ENCODE data around the gene HS6ST2. TPM values are rescaled to one million over a fixed set of nuclear protein-coding genes. Genes with fewer than 3 reads are reported as not detected.
A peak's percentile ranks its signal among the peaks of the same experiment; 100 is the strongest.

The HS6ST2 gene
- total and polyA plus RNA-seq, 2 donors from 2014 or later = 2.0 to 11.9 TPM

GRCh38 chrX:132842460-132843238 is 115.8 kb downstream of the HS6ST2 start:
- no peaks in the 10 kb centered on the region for H3K4me1 ChIP-seq (ENCODE audit: control insufficient read depth in 2 of 3, insufficient read depth in 2 of 3, low read depth in 1 of 3, low read length in 3 of 3)
- H3K36me3 ChIP-seq (ENCODE audit: control insufficient read depth in 2 of 3, insufficient read depth in 3 of 3, low read length in 3 of 3) = no peaks in the 10 kb centered on the region
- no peak overlapping the region for H3K4me3 ChIP-seq (ENCODE audit: low read length in 3 of 3)
- no peaks in the 10 kb centered on the region for H3K9me3 ChIP-seq (ENCODE audit: control insufficient read depth in 2 of 3, insufficient read depth in 1 of 3, low read length in 3 of 3)
- intact Hi-C loops (cut with DNase I) = no loop called here
- no peak overlapping the region for H3K9ac ChIP-seq (ENCODE audit: low read length in 3 of 3)
- no peak for TF ChIP-seq CTCF (IDR thresholded peaks at IDR 0.05; ENCODE audit: borderline replicate concordance, extremely low read depth, insufficient read depth)
- peaks cover 2% of the 10 kb centered on the region for H3K27me3 ChIP-seq (ENCODE audit: control insufficient read depth, insufficient read depth, low read length)
- no peak overlapping the region for H3K27ac ChIP-seq (ENCODE audit: low read depth in 2 of 2, low read length in 2 of 2)
- no peak for DNase-seq
- peak; percentile 70 for FAIRE-seq

- H3K9ac ChIP-seq (ENCODE audit: low read length in 3 of 3) = no peak overlapping the region
- H3K27me3 ChIP-seq (ENCODE audit: control insufficient read depth, insufficient read depth, low read length) = peaks cover 5% of the 10 kb centered on the region
- no peaks in the 10 kb centered on the region for H3K4me1 ChIP-seq (ENCODE audit: control insufficient read depth in 2 of 3, insufficient read depth in 2 of 3, low read depth in 1 of 3, low read length in 3 of 3)
- no peaks in the 10 kb centered on the region for H3K36me3 ChIP-seq (ENCODE audit: control insufficient read depth in 2 of 3, insufficient read depth in 3 of 3, low read length in 3 of 3)
- no peaks in the 10 kb centered on the region for H3K9me3 ChIP-seq (ENCODE audit: control insufficient read depth in 2 of 3, insufficient read depth in 1 of 3, low read length in 3 of 3)
- intact Hi-C loops (cut with DNase I) = no loop called here
- DNase-seq = no peak
- no peak overlapping the region for H3K4me3 ChIP-seq (ENCODE audit: low read length in 3 of 3)
- no peak overlapping the region for H3K27ac ChIP-seq (ENCODE audit: low read depth in 2 of 2, low read length in 2 of 2)
- no peak for FAIRE-seq
- TF ChIP-seq CTCF (IDR thresholded peaks at IDR 0.05; ENCODE audit: borderline replicate concordance, extremely low read depth, insufficient read depth) = no peak
Measured at GRCh38 chrX:132837967-132838366, 120.5 kb downstream of the HS6ST2 start.

- H3K9me3 ChIP-seq (ENCODE audit: control insufficient read depth in 2 of 3, insufficient read depth in 1 of 3, low read length in 3 of 3) = no peaks in the 10 kb centered on the region
- H3K36me3 ChIP-seq (ENCODE audit: control insufficient read depth in 2 of 3, insufficient read depth in 3 of 3, low read length in 3 of 3) = no peaks in the 10 kb centered on the region
- DNase-seq (peak in 1 of 5 donors; percentile 39), FAIRE-seq (no peak)
- H3K4me3 ChIP-seq (ENCODE audit: low read length in 3 of 3) = no peak overlapping the region
- intact Hi-C loops (cut with DNase I) = no loop called here
- no peak overlapping the region for H3K27ac ChIP-seq (ENCODE audit: low read depth in 2 of 2, low read length in 2 of 2)
- no peak for TF ChIP-seq CTCF (IDR thresholded peaks at IDR 0.05; ENCODE audit: borderline replicate concordance, extremely low read depth, insufficient read depth)
- H3K4me1 ChIP-seq (ENCODE audit: control insufficient read depth in 2 of 3, insufficient read depth in 2 of 3, low read depth in 1 of 3, low read length in 3 of 3) = no peaks in the 10 kb centered on the region
- no peak overlapping the region for H3K9ac ChIP-seq (ENCODE audit: low read length in 3 of 3)
- peaks cover 5% of the 10 kb centered on the region for H3K27me3 ChIP-seq (ENCODE audit: control insufficient read depth, insufficient read depth, low read length)
Measured at GRCh38 chrX:132837126-132837525, 121.3 kb downstream of the HS6ST2 start.
